Muscle layer of duodenum (tissue), 2 donors: Measurements from ENCODE around the gene SSBP4.

ENCODE experiments used
- H3K27ac ChIP-seq: one replicate; pipeline ENCODE4 v1.7.0; 2013; ENCODE audit warnings: mild to moderate bottlenecking, low read length
- H3K27me3 ChIP-seq: one replicate; pipeline ENCODE4 v1.7.0; 2013; ENCODE audit warnings: low read depth, mild to moderate bottlenecking, control low read depth, low read length
- H3K36me3 ChIP-seq, 2 donors: one replicate each; pipeline ENCODE4 v1.7.0; 2013; ENCODE audit warnings: low read length in 2 of 2, control low read depth in 1 of 2, mild to moderate bottlenecking in 1 of 2; ENCODE audit not compliant: insufficient read depth in 2 of 2, control insufficient read depth in 1 of 2
- H3K4me1 ChIP-seq, 2 donors: one replicate each; pipeline ENCODE4 v1.7.0; 2013; ENCODE audit warnings: low read length in 2 of 2, mild to moderate bottlenecking in 2 of 2, control low read depth in 1 of 2, moderate library complexity in 1 of 2; ENCODE audit not compliant: insufficient read depth in 2 of 2, control insufficient read depth in 1 of 2
- H3K4me3 ChIP-seq, 2 donors: one replicate each; pipeline ENCODE4 v1.7.0; 2013; ENCODE audit warnings: low read length in 2 of 2, low read depth in 1 of 2, mild to moderate bottlenecking in 1 of 2
- H3K9me3 ChIP-seq, 2 donors: one replicate each; pipeline ENCODE4 v1.7.0; 2013; ENCODE audit warnings: low read length in 2 of 2, control low read depth in 1 of 2, mild to moderate bottlenecking in 1 of 2; ENCODE audit not compliant: control insufficient read depth in 1 of 2
- donor health status: healthy.

SSBP4 gene

GRCh38 chr19:18430417-18431144 lies 11.4 kb downstream of the SSBP4 start:
- no peaks in the 10 kb centered on the region for H3K27me3 ChIP-seq
- H3K36me3 ChIP-seq: no peaks in the 10 kb centered on the region
- H3K9me3 ChIP-seq: no peaks in the 10 kb centered on the region
- H3K4me3 ChIP-seq: no peak overlapping the region
- H3K27ac ChIP-seq: no peak overlapping the region
- peaks cover 6 to 39% of the 10 kb centered on the region in 2 donors for H3K4me1 ChIP-seq

- Histone ChIP-seq H3K27me3 (no peaks in the 10 kb centered on the region), H3K27ac (no peak overlapping the region), H3K4me3 (no peak overlapping the region), H3K4me1 (peaks cover 0 to 31% of the 10 kb centered on the region in 2 donors), H3K9me3 (no peaks in the 10 kb centered on the region), H3K36me3 (no peaks in the 10 kb centered on the region)
These were observed 12.4 kb downstream of the SSBP4 start for GRCh38 chr19:18431351-18432197.

- Histone ChIP-seq H3K9me3 (no peaks in the 10 kb centered on the region), H3K27ac (no peak overlapping the region), H3K27me3 (no peaks in the 10 kb centered on the region), H3K4me1 (peaks cover 0 to 38% of the 10 kb centered on the region in 2 donors), H3K36me3 (no peaks in the 10 kb centered on the region), H3K4me3 (peak overlapping the region in 1 of 2 donors; percentile 60)
These were observed 13.2 kb downstream of the SSBP4 start for GRCh38 chr19:18432275-18433014.

- peak overlapping the region in 1 of 2 donors; percentile 60 for H3K4me3 ChIP-seq
- H3K36me3 ChIP-seq: no peaks in the 10 kb centered on the region
- H3K27me3 ChIP-seq: no peaks in the 10 kb centered on the region
- no peak overlapping the region for H3K27ac ChIP-seq
- H3K4me1 ChIP-seq: peaks cover under 1 to 39% of the 10 kb centered on the region in 2 donors
- H3K9me3 ChIP-seq: no peaks in the 10 kb centered on the region
These were observed 14.0 kb downstream of the SSBP4 start for GRCh38 chr19:18433015-18433691.

DNA sequence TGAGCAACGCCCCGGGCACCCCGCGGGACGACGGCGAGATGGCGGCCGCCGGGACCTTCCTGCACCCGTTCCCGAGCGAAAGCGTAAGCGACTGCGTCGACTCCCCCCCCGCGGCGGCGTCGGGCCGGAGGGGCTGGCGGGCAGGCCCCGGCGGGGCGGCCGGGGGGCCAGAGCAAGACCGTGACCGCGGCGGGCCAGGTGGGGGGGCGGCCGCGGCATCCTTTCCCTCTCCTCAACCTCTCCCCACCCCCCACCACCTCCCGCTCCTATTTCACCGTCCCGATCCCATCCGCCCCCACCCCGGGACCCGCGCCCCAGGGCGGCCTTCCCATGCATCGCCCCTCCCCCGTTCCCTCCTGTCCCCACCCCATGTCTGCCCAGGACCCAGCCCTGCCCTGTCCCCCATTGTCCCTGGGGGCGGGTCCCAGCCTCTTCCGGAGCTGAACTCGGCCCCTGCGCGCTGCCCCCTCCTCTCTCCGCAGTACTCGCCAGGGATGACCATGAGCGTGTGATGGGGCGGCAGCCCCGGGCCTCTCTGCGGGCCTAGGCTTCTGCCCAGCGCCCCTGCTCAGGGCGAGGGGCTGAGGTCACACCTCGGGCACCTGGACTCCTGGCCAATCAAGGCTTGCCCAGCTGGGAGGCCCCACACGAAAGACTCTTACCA lies 14.7 kb downstream of the SSBP4 start:
- peaks cover 4 to 41% of the 10 kb centered on the region in 2 donors for H3K4me1 ChIP-seq
- no peaks in the 10 kb centered on the region for H3K36me3 ChIP-seq
- no peaks in the 10 kb centered on the region for H3K27me3 ChIP-seq
- no peak overlapping the region for H3K27ac ChIP-seq
- no peaks in the 10 kb centered on the region for H3K9me3 ChIP-seq
- H3K4me3 ChIP-seq: peak overlapping the region in 1 of 2 donors; percentile 48

- H3K27me3 ChIP-seq: no peaks in the 10 kb centered on the region
- no peaks in the 10 kb centered on the region for H3K36me3 ChIP-seq
- no peaks in the 10 kb centered on the region for H3K9me3 ChIP-seq
- peaks cover 4 to 39% of the 10 kb centered on the region in 2 donors for H3K4me1 ChIP-seq
- peak overlapping the region in 1 of 2 donors; percentile 48 for H3K4me3 ChIP-seq
- H3K27ac ChIP-seq: no peak overlapping the region
These were observed 15.4 kb downstream of the SSBP4 start for GRCh38 chr19:18434411-18435175.

DNA sequence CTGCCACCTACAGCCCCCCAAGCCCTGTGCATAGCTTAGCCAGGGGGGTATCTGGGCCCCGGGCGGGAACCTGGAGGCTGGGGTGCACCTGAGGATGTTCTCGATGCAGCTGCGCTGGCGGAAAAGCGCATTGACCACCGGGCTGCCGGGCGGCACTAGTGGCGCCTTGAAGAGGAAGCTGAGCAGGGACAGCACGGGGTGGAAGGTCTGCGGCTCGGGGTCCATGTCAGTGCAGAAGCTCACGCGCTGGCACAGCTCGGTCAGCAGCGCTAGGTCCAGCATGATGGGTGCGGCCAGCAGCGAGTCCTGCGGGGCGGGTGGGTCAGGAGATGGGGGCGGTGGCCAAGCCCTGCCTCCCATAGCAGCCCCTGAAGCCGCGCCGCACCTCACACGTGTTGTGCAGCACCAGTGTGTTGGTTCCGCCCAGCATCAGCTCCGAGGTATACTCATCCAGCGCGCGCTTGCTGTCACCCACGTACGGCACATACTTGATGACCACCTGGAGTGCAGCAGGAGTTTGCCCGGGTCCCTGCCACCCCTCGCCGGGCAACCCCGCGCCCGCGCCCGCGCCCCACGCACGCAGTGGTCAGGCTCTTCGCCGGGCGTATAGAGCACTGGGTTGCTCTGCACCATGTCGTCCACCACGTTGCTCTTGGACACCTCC lies 16.1 kb downstream of the SSBP4 start:
- Histone ChIP-seq H3K27ac (no peak overlapping the region), H3K4me1 (peaks cover 4 to 36% of the 10 kb centered on the region in 2 donors), H3K9me3 (no peaks in the 10 kb centered on the region), H3K27me3 (no peaks in the 10 kb centered on the region), H3K4me3 (no peak overlapping the region), H3K36me3 (no peaks in the 10 kb centered on the region)

DNA sequence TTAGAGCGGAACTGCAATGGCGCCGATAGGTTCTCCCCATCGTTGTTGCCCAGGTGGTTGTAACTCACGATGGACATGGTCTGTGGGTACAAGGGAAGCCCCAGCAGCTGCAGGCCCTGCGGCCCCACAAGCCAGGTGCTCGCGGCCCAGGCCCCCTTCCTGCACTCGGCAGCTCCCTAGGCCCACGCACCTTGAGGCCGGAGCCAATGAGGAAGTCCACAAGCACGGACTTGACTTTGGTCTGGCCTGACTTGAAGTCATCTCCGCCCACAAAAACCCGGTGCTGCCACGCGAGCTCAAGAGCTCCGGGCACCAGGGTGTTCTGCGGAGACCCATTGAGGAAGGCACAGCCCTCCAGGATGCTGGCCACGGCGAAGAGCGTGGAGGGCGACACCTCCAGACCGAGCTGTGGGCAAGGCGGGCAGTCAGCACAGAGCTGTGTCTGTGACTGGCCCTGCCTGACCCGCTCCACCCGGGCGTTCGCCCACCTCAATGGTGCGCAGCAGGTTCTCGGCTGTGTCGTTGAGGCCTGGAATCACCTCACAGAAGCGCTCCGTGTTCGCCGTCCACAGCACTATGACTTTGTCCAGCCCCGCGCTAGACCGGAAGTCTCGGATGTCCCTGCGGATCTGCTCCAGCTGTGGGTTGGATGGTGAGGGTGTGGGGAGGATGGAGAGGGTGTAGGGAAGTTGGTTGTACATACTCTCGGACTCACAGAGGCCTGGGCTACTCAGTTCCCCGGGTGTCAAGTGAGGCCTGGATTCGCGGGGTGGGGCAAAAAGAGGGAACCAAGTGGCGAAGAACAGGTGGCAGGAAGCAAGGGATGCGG lies 16.9 kb downstream of the SSBP4 start:
- Histone ChIP-seq H3K36me3 (no peaks in the 10 kb centered on the region), H3K9me3 (no peaks in the 10 kb centered on the region), H3K4me3 (peak overlapping the region in 1 of 2 donors; percentile 62), H3K4me1 (peaks cover 4 to 36% of the 10 kb centered on the region in 2 donors), H3K27me3 (no peaks in the 10 kb centered on the region), H3K27ac (no peak overlapping the region)
